IMR-90 (cell line): Measurements from ENCODE around the gene DESI1.

Source experiments
- CEBPB ChIP-seq: IDR thresholded peaks from 2 replicates; pipeline ENCODE4 v1.6.1; 2012; ENCODE audit warnings: low read depth, low read length, improper control_type of control experiment
- CHD1 ChIP-seq: IDR thresholded peaks from 2 replicates; pipeline ENCODE4 v1.6.1; 2012; ENCODE audit warnings: low read depth, low read length, improper control_type of control experiment
- MAFK ChIP-seq: IDR thresholded peaks from 2 replicates; pipeline ENCODE4 v1.6.1; 2012; ENCODE audit warnings: low read depth, low read length, improper control_type of control experiment
- MAZ ChIP-seq: IDR thresholded peaks from 2 replicates; pipeline ENCODE4 v1.6.1; 2012; ENCODE audit warnings: low read depth, mild to moderate bottlenecking, low read length, improper control_type of control experiment, moderate library complexity, borderline replicate concordance
- NFE2L2 ChIP-seq: fragments of 150-350 bp; IDR thresholded peaks from 2 replicates; pipeline ENCODE4 v1.6.1; 2016; ENCODE audit warnings: low read depth, mild to moderate bottlenecking, low read length
- POLR2A ChIP-seq: IDR thresholded peaks from 2 replicates; pipeline ENCODE4 v1.6.1; 2012; ENCODE audit warnings: mild to moderate bottlenecking, low read depth, low read length
- RFX5 ChIP-seq: IDR thresholded peaks from 2 replicates; pipeline ENCODE4 v1.8.0; 2012; ENCODE audit warnings: low read depth, mild to moderate bottlenecking, low read length, moderate library complexity
- TF ChIP-seq, protein P1 (sequence below): conservative IDR thresholded peaks from 2 replicates; pipeline ENCODE4 v1.5.1; 2012; ENCODE audit warnings: mild to moderate bottlenecking, low read depth, low read length, improper control_type of control experiment

GRCh38 chr22:41550952-41551491, 69.8 kb downstream of the DESI1 start:
- TF ChIP-seq, protein P1, sequence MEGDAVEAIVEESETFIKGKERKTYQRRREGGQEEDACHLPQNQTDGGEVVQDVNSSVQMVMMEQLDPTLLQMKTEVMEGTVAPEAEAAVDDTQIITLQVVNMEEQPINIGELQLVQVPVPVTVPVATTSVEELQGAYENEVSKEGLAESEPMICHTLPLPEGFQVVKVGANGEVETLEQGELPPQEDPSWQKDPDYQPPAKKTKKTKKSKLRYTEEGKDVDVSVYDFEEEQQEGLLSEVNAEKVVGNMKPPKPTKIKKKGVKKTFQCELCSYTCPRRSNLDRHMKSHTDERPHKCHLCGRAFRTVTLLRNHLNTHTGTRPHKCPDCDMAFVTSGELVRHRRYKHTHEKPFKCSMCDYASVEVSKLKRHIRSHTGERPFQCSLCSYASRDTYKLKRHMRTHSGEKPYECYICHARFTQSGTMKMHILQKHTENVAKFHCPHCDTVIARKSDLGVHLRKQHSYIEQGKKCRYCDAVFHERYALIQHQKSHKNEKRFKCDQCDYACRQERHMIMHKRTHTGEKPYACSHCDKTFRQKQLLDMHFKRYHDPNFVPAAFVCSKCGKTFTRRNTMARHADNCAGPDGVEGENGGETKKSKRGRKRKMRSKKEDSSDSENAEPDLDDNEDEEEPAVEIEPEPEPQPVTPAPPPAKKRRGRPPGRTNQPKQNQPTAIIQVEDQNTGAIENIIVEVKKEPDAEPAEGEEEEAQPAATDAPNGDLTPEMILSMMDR, result no peak
- TF ChIP-seq POLR2A (no peak), CHD1 (no peak), MAZ (no peak), NFE2L2 (no peak), CEBPB (no peak), RFX5 (no peak), MAFK (no peak)
